GM18858 (cell line): ENCODE data around the gene CLP1.
"Not testable (repeated sequence)": the region's sequence is repeated elsewhere in the genome, so short reads cannot be mapped to it uniquely, and the experiment has no call there.

Experiments
- ATAC-seq: cut with Tn5 transposase; IDR thresholded peaks from one replicate; pipeline ENCODE4 v1.9.1; 2021; ENCODE audit not compliant: unreplicated experiment

Gene CLP1

DNA sequence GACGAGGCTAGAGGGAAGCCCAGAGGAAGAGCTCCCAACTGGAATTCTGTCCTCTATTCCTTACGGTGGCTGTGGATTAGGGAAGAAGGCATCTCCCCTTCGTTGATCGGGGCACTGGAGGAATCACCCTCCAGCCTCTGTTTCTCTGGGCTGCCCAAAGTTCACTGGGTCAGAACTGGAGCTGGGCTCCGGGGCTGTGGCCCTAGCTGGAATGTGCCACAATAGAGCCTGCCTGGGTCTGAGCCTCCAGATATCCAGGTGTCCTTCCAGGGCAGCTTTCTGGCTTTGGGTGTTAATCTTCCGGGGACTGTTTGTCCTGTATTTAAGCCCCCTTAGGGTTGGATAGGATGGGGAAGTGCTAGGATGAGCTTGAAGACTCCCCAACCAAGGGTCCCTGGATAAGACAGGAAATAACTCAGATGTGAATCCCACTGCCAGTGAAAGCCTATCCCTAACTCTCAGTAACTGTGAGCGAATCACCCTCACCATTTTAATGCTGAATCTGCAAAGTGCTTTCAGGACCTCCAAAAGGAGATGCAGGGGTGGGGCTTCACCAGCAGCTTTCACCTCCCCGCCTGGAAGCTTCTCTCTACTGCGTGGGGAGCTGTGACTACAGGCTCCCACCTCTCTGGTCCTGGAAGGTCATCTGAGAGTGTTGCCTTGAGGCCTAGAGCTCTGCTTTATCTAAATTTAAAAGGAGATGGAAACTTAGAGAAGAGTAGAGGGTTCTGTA lies 17.3 kb upstream of the CLP1 start:
- ATAC-seq, result no peak

DNA sequence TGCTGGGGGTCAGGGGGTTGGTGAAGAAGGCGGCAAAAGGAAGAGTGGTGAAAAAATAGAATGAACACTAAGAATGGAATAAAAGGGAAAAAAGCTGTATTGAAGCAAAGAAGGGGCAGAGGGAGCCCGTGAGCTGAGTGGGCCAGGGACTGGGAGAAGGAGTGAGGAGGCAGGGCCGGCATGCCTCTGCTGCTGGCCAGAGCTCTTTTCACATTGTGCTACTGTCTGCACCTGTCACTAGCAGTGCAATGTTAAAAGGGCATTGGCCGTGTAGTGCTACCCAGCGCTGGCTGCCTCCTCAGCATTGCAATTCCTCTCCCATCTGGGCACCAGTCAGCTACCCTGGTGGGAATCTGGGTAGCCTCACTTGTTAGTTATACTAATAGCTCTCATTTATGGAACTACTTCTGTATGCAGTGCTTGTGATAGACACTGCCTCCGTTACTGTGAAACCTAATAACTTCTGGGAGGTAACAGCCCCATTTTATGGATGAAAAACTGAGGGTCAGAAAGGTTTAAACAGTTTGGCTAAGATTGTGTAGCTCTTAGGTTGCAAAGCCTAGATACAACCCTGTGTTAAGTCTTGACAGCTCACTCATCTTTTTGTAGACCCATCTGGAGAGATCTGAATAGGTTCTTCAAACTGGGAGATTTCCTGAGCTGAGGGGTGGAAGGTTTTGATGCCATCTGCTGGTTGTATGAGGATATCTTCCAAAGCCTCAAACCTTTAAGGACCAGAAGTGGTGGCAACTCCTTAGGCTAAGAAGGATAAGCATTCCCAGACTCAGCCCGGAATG lies 16.4 kb upstream of the CLP1 start:
- ATAC-seq, result no peak

DNA sequence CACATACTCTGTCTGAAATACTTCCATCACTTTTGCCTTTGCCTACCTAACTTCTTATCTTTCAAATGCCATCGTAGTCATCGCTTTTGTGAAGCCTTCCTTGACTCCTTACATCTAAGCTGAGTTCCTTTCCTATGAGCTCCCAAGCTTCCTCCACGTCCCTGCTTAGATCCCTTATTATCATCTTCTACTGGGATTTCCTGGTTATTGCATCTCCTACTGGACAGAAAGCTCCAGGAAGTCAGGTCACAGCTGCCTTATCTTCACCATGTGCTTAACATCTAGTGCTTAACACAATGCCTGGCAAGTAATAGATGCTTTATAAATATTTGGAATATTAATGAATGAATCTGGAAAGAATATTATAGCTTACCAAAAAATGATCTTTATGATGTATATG lies 13.8 kb upstream of the CLP1 start:
- ATAC-seq, result no peak

DNA sequence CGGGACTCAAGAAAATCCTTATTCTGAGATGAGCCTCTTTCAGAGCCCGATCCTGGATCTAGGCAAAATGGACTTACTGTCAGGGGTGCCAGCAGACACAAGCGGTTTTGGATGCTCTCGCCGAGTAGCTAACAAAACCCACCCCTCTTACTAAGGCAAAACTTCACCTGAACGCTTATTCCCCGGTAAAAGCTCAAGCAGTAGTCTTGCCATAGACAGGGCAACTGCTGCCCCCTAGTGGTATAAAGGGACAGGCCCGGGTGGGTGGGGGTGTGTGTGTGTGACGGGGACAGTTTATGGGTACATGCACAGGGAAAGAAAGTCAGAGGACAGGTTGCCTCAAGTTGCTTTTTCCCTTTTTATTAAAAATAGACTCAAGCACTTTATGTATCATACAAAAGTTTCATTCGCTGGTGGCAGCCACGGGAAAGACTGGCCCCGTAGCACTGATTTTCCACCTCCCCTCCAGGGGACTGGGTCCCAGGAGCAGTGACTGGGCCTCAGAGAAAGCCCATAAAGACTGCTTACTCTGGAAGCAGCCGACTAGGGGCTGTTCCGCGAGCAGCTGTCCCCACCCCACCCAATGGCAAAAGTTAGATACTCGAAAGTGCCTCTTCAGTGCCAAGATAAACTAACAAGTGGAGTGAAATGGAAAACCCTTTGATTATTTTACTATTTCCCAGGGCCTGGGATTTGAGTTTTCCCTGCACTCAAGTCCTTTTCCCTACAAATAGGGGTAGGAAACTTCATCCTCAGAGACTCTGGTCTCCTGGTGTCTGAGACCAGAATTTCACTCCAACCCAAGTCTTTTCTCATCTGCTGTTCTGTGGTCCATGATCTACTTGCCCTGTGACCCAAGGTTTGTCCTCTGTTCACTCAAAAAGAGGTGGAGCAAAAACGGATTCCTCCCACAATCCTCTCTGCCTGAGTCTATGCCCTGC lies 12.5 kb upstream of the CLP1 start:
- no peak for ATAC-seq

DNA sequence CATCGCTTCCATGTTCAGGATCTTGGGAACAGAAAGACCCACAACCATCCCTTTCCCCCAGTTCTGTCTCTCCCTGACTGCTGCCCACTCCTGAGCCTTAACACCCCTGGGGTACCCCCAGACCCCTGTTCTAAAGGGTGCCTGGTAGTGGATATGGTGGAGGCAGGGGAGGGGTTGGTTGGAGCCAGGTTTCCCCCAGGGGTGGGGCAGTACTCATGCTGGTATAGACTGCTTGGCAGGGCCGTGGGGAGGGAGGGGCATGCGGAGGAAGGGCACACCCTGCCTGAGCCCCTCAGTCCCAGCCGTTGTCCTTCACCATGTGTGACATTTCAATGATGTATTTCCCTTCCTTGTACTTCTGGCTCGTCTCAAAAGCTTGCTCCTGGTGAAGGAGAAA lies 11.9 kb upstream of the CLP1 start:
- ATAC-seq, result no peak

DNA sequence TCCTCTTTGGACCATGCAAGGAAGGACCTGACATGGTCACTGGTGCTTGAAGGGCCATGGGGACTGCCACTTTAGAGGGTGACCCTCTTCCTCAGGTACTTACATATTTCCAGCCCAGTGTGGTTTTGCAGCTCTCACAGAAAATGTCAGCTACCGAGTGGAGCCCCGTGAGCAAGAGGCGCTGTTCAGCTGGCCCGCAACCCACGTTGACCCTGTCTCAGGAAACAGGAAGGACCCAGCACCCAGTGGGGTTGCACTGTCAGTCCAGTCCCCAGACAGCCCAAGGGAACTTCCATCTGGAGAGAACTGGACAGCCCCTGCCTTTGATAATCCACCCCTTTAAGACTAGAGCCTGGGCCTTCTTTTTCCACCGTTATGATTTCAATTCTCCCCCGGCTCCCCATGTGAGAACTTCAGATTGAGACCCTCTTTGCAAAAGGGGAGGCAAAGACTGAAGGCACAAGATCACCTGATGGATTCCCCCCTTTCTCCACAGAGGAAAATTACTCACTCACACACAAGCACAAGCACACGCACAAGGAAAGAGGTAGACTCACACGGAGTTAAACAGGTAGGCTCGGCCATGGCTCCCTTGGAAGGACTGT lies 11.3 kb upstream of the CLP1 start:
- ATAC-seq, result no peak

DNA sequence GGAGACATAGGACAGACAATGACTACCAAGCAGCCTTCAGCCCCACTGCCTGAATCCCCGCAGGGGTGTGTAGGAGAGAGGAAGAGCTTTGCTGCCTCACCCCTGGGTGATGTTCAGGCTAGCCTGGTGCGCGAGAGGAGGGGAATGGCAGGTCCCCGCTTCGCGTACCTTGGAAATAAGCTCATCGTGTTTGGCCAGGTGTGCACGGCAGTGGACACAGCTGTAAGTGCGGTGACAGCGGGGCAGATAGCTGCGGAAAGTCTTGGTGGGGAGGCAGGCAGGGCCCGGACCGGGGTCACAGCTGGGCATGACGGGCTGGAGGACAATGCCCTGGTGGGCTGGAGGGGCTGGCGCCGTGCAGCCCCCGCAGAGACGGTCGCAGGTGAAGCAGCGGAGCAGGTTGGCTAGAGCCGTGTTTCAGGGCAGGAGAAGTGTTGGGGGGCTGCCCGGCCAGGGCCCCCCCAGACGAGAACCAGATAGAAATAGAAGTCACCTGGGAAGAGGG lies 10.7 kb upstream of the CLP1 start:
- no peak for ATAC-seq

DNA sequence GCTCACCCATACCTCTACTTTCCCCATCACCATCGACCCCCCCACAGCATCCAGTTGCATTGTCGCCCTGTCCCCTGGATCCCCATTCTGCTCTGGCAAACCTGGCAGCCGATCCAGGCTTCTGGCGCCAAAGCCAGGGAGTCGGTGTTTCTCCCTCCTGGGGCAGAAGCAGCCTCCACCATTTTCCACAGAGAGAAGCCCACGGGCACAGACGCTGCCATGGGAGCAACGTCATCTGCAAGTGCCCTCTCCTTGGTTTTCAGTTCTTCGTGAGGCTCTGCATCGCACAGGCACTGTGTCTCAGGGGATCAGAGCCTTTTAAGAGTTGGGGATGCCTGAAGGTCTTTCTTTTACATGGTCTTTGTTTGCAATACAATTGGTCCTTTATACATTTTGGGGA lies 10.2 kb upstream of the CLP1 start:
- no peak for ATAC-seq

DNA sequence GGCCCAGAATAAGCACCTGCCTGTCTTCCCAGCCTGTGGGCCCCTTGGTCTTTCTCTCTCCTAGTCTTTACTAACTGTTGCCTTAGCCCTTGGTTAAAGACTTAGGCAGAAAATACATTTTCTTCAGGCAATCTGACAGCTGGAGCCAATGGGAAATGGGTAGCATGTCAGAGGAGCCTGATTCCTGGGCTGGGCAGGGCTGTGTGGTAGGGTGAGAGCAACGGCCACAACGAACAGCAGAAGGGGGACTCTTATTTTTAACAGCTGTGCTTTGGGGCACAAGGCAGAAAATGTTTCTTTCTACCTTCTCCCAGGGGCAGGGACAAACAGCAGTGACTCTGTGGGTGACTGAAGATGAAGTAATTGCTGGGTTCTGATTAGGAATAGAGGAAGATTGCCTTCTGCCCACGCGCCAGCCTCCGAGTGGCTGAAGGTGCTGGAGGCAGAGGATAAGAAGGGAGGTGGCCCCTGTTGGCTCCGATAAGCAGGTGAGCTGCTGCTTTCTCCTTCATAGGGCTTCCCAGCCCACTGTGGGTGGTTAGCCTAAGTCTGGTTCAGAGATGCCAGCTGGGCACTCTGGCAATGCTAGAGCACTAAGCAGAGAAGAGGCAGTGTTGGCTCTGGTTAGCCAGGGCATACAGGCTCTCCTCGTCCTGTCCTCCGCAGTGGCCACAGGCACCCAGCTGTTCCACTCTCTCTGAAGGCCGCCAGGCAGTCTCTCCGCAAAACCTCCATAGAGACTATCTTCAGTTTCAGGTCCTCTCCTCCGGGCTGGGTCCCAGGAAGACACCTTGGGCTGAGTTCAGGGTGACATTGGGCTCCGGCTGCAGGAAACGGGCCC lies 9.4 kb upstream of the CLP1 start:
- ATAC-seq, result no peak

DNA sequence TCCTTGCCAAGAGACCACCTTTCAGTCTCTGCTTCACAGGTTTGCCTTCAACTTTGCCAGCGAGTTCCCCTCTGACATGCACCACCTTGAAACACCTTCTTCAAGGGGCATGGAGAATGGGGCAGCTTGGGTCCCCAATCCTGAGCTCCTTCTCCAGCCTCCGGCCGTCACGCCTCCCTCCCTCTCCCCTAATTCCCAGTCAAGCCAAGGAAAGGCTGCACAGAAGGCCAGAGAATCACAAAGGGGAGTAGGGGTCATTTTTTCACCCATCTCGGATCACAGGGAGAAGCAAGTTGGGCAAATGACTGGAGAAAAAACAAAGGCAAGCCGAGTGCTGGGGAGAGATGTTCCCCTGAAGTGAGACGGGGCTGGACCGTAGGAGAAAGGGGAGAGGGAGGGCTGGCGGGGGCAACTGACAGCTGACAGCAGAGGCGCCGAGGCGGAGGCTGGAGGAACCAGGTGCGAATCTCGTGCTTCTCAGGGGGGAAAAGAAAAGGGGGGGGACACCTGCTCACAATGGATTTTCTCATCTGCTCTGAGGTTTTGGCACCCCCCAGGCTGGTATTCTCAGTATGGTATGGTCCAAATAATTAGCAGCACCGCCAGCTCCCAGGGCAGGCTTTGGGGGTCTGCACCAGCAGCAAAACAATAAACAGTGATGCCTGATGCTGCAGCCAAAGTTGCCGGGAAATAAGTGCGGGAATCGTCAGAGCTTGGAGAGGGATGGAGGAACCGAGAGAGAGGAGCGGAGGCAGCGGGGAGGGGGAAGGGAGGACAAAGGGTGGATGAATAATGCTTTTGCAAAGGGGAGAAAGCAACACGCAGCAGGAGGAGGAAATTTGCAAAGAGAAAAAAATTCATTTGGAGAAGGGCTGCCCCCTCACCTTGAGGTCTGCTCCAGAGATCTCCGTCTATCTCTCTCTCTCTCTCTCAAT lies 8.5 kb upstream of the CLP1 start:
- no peak for ATAC-seq

DNA sequence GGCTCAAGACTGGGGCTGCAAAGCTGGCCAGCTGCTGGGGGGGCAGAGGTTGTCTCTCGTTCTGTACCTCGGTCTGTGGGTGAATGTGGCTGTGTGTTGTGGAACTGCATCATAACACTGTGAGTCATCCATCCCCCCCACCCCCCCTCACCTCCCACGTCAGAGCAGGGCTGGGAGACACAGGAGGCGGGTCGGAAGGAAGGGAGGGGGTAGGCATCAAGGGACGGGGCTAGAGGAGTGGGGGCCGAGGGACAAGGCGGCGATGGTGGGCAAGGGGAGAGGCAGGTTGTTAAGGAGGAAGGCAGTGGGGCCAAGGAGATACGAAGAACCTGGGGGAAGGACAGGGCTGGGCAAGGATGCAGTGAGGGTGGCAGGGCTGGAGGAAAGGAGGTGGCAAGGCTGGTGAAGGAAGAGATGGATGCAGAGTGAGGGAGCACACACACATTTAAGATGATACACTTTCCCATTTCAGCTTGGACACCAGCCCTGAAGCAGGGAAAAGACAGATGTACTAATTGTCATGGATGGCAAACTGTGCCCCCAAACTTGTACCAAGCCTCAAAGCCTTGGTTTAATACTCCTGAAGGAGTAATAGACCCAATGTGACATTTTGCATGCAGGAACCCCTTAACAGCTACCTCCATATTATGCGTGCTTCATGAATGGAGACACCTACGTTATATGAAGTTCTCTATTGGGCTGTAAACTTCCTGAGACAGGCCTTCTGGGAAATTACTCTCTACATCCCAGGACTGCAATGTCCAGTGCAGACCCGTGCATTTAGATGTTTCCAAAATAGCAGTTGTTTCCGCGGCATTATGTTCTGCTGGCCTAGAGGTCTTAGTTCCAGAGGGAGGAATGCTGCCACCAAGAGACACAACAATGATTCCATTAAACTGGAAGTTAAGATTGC lies 7.5 kb upstream of the CLP1 start, which contains the start of gene YPEL4:
TSS of gene YPEL4 (minus strand) at position 87 of the 913 bp plus-strand sequence. CDS start 2,805 bp downstream, outside the sequence.
- no peak for ATAC-seq

DNA sequence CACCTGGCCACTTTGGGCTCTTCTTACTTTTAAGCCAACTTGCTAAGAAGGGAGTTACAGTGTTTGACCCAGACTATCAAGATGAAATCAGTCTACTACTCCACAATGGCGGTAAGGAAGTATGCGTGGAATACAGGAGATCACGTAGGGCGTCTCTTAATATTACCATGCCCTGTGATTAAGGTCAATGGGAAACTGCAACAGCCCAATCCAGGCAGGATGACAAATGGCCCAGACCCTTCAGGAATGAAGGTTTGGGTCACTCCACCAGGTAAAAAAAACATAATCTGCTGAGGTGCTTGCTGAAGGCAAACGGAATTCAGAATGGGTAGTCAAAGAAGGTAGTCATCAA lies 6.8 kb upstream of the CLP1 start:
- no peak for ATAC-seq

DNA sequence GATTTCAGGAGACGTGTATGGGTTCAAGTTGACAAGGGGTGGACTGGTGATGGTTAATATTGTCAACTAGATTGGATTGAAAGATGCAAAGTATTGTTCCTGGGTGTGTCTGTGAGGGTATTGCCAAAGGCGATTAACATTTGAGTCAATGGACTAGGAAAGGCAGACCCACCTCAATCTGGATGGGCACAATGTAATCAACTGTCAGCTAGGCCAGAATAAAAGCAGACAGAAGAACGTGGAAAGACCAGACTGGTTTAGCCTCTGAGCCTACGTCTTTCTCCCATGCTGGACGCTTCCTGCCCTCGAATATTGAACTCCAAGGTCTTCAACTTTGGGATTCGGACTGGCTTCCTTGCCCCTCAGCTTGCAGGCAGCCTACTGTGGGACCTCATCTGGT lies 6.2 kb upstream of the CLP1 start:
- no peak for ATAC-seq

DNA sequence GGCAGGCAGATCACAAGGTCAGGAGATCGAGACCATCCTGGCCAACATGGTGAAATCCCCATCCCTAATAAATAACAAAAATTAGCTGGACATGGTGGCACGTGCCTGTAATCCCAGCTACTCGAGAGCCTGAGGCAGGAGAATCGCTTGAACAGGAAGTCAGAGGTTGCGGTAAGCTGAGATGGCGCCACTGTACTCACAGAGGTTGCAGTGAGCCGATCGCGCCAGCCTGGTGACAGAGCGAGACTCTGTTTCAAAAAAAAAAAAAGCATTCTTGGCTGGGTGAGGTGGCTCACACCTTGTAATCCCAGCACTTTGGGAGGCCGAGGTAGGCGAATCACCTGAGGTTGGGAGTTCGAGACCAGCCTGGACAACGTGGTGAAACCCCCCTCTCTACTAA lies 5.3 kb upstream of the CLP1 start:
- ATAC-seq, result not testable (repeated sequence)

DNA sequence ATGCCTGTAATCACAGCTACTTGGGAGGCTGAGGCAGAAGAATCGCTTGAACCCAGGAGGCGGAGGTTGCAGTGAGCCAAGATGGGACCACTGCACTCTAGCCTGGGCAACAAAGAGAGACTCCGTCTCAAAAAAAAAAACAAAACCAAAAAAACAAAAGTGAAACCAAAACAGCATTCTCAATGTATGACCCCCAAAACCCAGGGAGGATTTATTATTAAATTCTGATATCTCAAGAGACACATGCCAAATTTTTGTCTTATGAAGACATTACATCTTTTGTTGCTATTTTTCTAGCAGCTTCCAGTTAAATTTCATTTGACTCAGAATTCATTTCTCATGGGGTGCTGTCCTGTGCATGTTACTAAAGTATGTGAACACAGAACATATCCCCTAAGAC lies 4.9 kb upstream of the CLP1 start:
- ATAC-seq, result no peak

DNA sequence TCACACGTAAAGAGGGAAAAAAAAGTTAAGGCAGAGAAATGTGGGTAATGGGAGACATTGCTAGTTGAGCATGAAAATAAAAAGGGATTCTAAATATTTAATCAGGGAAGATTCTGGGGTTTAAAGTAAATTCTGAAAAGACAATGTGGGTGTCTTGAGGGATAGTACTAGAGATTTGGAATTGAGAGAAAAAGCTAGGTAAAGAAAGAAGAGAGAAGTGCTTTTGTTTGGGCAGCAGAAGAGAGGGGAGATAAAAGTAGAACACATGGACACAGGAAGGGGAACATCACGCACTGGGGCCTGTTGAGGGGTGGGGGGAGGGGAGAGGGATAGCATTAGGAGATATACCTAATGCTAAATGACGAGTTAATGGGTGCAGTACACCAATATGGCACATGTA lies 4.4 kb upstream of the CLP1 start:
- no peak for ATAC-seq

DNA sequence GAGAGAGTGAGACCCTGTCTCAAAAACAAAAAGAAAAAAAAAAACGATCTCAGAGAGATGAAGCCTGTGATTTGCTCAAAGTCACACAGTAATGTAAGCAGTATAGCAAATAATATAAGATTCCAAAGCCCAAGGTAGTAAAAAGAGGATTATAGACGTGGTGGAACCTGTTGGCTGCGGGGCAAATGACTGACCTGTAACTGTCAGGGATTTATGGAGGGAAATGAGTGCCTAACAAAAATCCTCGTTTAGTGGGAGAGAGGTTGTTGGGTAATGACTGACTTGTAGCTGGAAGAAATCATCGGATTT lies 723 bp upstream of the CLP1 start:
- no peak for ATAC-seq

DNA sequence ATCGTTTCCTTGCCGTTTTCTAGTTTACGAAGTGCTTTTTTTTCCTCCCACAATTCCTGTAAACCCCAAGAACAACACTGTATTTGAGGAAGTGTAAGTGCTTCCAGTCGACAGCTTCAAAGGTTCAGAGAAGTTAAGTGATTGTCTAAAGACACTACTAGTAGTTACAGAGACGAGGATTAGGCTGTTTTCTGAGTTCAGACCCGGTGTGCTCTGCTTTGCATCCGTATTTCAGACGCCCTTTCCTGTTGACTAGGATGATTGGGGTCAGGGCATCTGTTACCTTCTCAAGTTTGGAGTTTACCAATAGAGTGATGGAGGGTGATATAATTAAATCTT lies 430 bp downstream of the CLP1 start:
- no peak for ATAC-seq
